Keratinocyte (primary cell): Measurements from ENCODE around the gene TMC8. TPM values are rescaled to one million over a fixed set of nuclear protein-coding genes. Genes with fewer than 3 reads are reported as not detected.

Experiments
- DNase-seq: peaks from one replicate; pipeline ENCODE4 v3.0.0-alpha.2; 2011; ENCODE audit warnings: low read depth, missing footprints, low spot score
- FAIRE-seq: peaks from 2 replicates; lab custom pipeline; 2011; peaks lifted over from hg19 to GRCh38; lab: Jason Lieb, UNC
- H2AFZ ChIP-seq: 2 replicates; pipeline ENCODE4 v1.6.0; 2012; ENCODE audit warnings: low read length, control low read depth, inconsistent platforms; ENCODE audit not compliant: control insufficient read depth
- H3K27ac ChIP-seq: 2 replicates; pipeline ENCODE4 v1.5.1; 2011; ENCODE audit warnings: low read length; ENCODE audit not compliant: control insufficient read depth, insufficient read depth
- H3K27me3 ChIP-seq: 3 replicates; pipeline ENCODE4 v1.6.0; 2011; ENCODE audit warnings: low read length; ENCODE audit not compliant: control insufficient read depth, insufficient read depth; ENCODE audit errors: extremely low read depth
- H3K36me3 ChIP-seq, 2 experiments: 2 replicates in 1 of 2; 3 replicates in 1 of 2; pipeline ENCODE4 v1.5.1; 2011; ENCODE audit warnings: low read length in 2 of 2, mild to moderate bottlenecking in 1 of 2; ENCODE audit not compliant: control insufficient read depth in 2 of 2, insufficient read depth in 2 of 2; ENCODE audit errors: extremely low read depth in 1 of 2
- H3K4me1 ChIP-seq: 3 replicates; pipeline ENCODE4 v1.5.1; 2011; ENCODE audit warnings: low read length; ENCODE audit not compliant: control insufficient read depth, insufficient read depth; ENCODE audit errors: extremely low read depth
- H3K4me2 ChIP-seq: 3 replicates; pipeline ENCODE4 v1.6.0; 2011; ENCODE audit warnings: low read depth, low read length; ENCODE audit not compliant: control insufficient read depth, insufficient read depth; ENCODE audit errors: extremely low read depth
- H3K4me3 ChIP-seq, 3 experiments: fragments of 200-600 bp in 1 of 3; sonication (generic) in 1 of 3; 2 replicates in 2 of 3; 3 replicates in 1 of 3; pipeline ENCODE4 v1.5.1; 2011 to 2016; ENCODE audit warnings: low read length in 3 of 3, mild to moderate bottlenecking in 3 of 3, control low read depth in 2 of 3, inconsistent platforms in 1 of 3, low read depth in 1 of 3, mixed read lengths in 1 of 3, mixed run types in 1 of 3, moderate library complexity in 1 of 3; ENCODE audit not compliant: control insufficient read depth in 2 of 3, insufficient read depth in 2 of 3; ENCODE audit errors: extremely low read depth in 1 of 3
- H3K79me2 ChIP-seq: 2 replicates; pipeline ENCODE4 v1.6.0; 2012; ENCODE audit warnings: low read length; ENCODE audit not compliant: control insufficient read depth, insufficient read depth
- H3K9ac ChIP-seq: 3 replicates; pipeline ENCODE4 v1.6.0; 2011; ENCODE audit warnings: low read length; ENCODE audit not compliant: control insufficient read depth, insufficient read depth; ENCODE audit errors: extremely low read depth
- H3K9me1 ChIP-seq: 3 replicates; pipeline ENCODE4 v1.6.0; 2011; ENCODE audit warnings: low read length; ENCODE audit not compliant: control insufficient read depth, insufficient read depth; ENCODE audit errors: extremely low read depth
- H3K9me3 ChIP-seq: 2 replicates; pipeline ENCODE4 v1.5.1; 2012; ENCODE audit warnings: low read depth, low read length; ENCODE audit not compliant: control insufficient read depth
- H4K20me1 ChIP-seq: 3 replicates; pipeline ENCODE4 v1.6.0; 2011; ENCODE audit warnings: low read length; ENCODE audit not compliant: control insufficient read depth, insufficient read depth; ENCODE audit errors: extremely low read depth
- CTCF ChIP-seq, 3 experiments: IDR thresholded peaks in 1 of 3; conservative IDR thresholded peaks in 1 of 3; optimal IDR thresholded peaks in 1 of 3; 2 replicates in 2 of 3; 3 replicates in 1 of 3; pipeline versions ENCODE3 to v1.5.1; 2011; ENCODE audit warnings: low read length in 3 of 3, mild to moderate bottlenecking in 3 of 3, moderate library complexity in 2 of 3, control low read depth in 1 of 3, inconsistent platforms in 1 of 3; ENCODE audit not compliant: insufficient read depth in 2 of 3; ENCODE audit errors: extremely low read depth in 1 of 3
- EZH2 ChIP-seq: IDR thresholded peaks from one replicate; pipeline ENCODE4 v1.6.1; 2012; ENCODE audit warnings: inconsistent platforms, mild to moderate bottlenecking, low read length, moderate library complexity
- dilution Hi-C: fragments of 300-500 bp; cut with MboI; formaldehyde crosslinking; loops from one replicate; pipeline ENCODE4 v1.7.0; 2020; ENCODE audit warnings: low sequenced_read_pairs; ENCODE audit not compliant: extremely low pct_ligation_motif_present
- polyA plus RNA-seq, 5 experiments: library from polyadenylated mRNA; depleted of rRNA in 3 of 5; stranded (reverse) in 3 of 5; stranded (forward) in 1 of 5; unstranded in 1 of 5; fragments of >200 nt; gene quantifications; 1 replicate in 1 of 5; 2 replicates in 3 of 5; 3 replicates in 1 of 5; pipeline versions ENCODE4 v1.2.1 to v1.2.3, GENCODE V29; 2011 to 2012; ENCODE audit warnings: missing spikeins in 2 of 5, low read depth in 1 of 5, low replicate concordance in 1 of 5

Gene TMC8
- polyA plus RNA-seq, 1 donor (not counting 4 experiments of a cell fraction or from before 2014, with no cell fraction given) = 0.14 TPM

DNA sequence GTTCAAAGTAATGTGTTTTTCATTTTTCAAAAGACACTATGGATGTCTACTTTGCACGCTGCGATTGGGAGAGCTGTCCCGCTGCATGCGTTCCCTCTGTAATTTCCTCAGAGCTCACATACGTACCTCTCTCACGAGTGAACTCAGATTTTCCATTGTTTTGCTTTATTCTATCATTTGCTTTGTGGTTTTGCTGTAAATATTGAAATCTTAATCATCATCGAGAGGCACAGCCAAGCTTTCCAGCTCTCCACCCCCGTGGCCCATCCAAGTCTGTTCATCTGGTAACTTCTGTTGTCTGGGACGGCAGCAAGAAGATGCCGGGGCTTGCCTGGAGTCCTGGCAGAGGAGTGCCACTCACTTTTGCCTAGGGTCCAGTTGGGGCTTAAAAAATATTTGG is 23.1 kb upstream of the TMC8 start:
- H4K20me1 ChIP-seq = peaks cover 3% of the 10 kb centered on the region
- H3K27ac ChIP-seq = no peak overlapping the region
- no peak for TF ChIP-seq CTCF (optimal IDR thresholded peaks at IDR 0.05 in 1 of 3, IDR thresholded peaks at IDR 0.05 in 1 of 3, conservative IDR thresholded peaks at IDR 0.05 in 1 of 3; ENCODE audit: extremely low read depth in 1 of 3, insufficient read depth in 2 of 3, low read length in 3 of 3)
- no peak for TF ChIP-seq EZH2
- H3K4me3 ChIP-seq = no peak overlapping the region
- no peak overlapping the region for H3K9ac ChIP-seq
- no peak overlapping the region for H2AFZ ChIP-seq
- H3K9me1 ChIP-seq = no peaks in the 10 kb centered on the region
- dilution Hi-C loops = no loop called here
- H3K27me3 ChIP-seq = no peaks in the 10 kb centered on the region
- H3K79me2 ChIP-seq = no peaks in the 10 kb centered on the region
- no peak for DNase-seq
- no peaks in the 10 kb centered on the region for H3K9me3 ChIP-seq
- H3K4me2 ChIP-seq = no peak overlapping the region
- H3K4me1 ChIP-seq = no peaks in the 10 kb centered on the region
- peaks cover 0 to 3% of the 10 kb centered on the region in 2 experiments for H3K36me3 ChIP-seq
- FAIRE-seq = no peak

DNA sequence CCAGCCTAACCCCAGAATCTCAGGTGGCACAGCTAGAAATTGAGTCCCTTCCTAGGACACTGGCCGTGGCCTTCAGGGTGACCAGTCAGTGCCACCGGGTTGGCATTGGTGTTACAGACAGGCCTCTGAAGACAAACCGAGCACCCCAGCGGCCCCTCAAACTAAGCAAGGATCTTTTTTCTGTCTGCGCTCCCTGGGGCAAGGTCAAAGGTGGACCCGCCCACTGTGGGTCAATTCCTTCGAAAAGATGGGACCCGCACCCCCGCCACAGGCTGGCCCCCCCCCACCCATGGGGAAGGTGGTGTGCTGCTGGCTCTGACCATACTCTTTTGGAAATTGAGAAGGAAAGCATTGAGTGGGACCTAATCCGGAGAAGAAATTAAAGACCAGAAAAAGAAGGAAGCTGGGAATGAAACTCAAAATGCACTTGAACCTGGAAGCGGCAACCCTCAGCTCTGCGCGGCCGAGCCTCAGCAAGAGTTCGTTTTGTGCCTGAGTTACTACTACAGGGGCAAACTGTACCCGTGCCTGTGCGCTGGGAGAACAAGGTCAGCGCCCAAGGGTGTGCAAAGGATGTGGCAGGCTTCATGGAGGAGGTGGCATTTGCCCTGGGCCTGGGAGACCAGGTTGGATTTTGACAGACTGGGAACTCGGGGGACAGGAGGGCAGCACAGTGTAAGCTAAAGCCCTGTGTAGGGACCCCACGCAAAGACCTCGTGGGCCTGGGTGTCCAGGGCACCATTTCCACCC is 22.4 kb upstream of the TMC8 start:
- dilution Hi-C loops = no loop called here
- H3K79me2 ChIP-seq = no peaks in the 10 kb centered on the region
- H4K20me1 ChIP-seq = peaks cover 3% of the 10 kb centered on the region
- TF ChIP-seq CTCF (optimal IDR thresholded peaks at IDR 0.05 in 1 of 3, IDR thresholded peaks at IDR 0.05 in 1 of 3, conservative IDR thresholded peaks at IDR 0.05 in 1 of 3; ENCODE audit: extremely low read depth in 1 of 3, insufficient read depth in 2 of 3, low read length in 3 of 3) (no peak), EZH2 (no peak)
- H2AFZ ChIP-seq = no peak overlapping the region
- FAIRE-seq (no peak), DNase-seq (no peak)
- H3K36me3 ChIP-seq = peaks cover 0 to 5% of the 10 kb centered on the region in 2 experiments
- no peaks in the 10 kb centered on the region for H3K9me1 ChIP-seq
- no peak overlapping the region for H3K9ac ChIP-seq
- H3K4me3 ChIP-seq = no peak overlapping the region
- no peak overlapping the region for H3K27ac ChIP-seq
- H3K4me1 ChIP-seq = no peaks in the 10 kb centered on the region
- H3K9me3 ChIP-seq = no peaks in the 10 kb centered on the region
- no peaks in the 10 kb centered on the region for H3K27me3 ChIP-seq
- H3K4me2 ChIP-seq = no peak overlapping the region
